CD4-positive, alpha-beta T cell treated with Interleukin-6 for 4 hours (primary cell): ENCODE results near the gene SIN3B.
"Not testable (repeated sequence)": the region's sequence is repeated elsewhere in the genome, so short reads cannot be mapped to it uniquely, and the experiment has no call there.

ENCODE experiments used
- DNase-seq: peaks from one replicate; pipeline ENCODE4 v3.0.0-alpha.2; 2020; ENCODE audit warnings: mixed read lengths

Gene SIN3B

DNA sequence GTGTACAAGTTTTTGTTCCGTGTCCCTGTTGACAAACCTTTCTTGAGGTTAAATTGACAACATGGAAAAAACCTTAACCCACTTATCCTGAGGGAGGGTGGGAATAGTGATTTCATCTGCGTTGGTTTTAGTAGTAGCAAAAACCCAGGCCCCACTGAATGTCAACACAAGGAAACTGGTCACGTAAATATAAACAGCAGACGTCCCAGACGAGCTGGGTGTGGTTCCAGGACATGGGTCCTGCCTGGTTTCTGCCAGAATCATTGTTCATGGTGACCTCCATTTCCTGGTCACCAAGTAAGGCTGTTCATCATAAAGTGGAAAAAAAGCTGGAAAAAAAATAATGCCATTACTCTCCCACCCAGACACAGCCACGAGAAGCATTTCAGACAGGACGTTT lies 42.7 kb downstream of the SIN3B start:
- no peak for DNase-seq

DNA sequence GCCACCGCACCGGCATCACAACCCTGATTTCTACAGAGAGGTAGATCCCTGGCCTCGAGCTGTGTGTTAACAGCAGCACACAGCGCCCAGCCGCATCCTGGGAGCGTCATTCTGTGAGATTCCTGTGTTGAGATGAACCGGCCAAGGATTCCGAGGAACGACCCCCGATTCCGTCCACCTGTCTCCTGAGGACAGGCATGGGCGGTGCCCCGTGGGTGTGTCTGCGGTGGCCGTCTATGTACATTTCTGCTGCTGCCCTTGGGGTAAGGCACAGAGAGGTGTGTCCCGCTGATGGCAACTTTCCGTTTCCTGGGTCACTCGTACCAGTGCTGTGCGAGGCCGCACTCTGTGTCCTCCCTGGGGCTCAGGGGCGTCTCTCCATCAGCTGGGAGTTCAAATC lies 43.5 kb downstream of the SIN3B start:
- DNase-seq = no peak

DNA sequence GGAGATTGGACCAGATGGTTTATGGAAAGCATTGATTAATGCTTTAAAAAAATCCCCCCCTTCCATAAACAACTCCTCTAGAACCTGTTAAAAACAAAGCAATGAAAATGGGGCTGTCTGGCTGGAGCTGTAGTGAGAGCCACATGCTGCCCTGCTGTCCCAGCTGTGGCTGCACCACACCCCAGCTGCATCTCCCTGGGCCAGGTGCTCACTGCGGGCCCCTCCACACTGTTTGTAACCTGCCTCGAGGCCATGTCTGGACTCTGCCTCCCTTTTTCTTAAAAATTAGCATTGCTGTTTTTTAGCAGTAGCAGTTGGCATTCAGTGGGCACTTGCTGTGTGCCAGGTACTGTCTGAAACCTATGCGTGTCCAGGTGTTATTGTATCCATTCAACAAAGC lies 44.4 kb downstream of the SIN3B start:
- no peak for DNase-seq

- no peak for DNase-seq
Observed at GRCh38 chr19:16874250-16874977, 45.2 kb downstream of the SIN3B start.

- not testable (repeated sequence) for DNase-seq
Observed at GRCh38 chr19:16874978-16875299, 45.7 kb downstream of the SIN3B start.

DNA sequence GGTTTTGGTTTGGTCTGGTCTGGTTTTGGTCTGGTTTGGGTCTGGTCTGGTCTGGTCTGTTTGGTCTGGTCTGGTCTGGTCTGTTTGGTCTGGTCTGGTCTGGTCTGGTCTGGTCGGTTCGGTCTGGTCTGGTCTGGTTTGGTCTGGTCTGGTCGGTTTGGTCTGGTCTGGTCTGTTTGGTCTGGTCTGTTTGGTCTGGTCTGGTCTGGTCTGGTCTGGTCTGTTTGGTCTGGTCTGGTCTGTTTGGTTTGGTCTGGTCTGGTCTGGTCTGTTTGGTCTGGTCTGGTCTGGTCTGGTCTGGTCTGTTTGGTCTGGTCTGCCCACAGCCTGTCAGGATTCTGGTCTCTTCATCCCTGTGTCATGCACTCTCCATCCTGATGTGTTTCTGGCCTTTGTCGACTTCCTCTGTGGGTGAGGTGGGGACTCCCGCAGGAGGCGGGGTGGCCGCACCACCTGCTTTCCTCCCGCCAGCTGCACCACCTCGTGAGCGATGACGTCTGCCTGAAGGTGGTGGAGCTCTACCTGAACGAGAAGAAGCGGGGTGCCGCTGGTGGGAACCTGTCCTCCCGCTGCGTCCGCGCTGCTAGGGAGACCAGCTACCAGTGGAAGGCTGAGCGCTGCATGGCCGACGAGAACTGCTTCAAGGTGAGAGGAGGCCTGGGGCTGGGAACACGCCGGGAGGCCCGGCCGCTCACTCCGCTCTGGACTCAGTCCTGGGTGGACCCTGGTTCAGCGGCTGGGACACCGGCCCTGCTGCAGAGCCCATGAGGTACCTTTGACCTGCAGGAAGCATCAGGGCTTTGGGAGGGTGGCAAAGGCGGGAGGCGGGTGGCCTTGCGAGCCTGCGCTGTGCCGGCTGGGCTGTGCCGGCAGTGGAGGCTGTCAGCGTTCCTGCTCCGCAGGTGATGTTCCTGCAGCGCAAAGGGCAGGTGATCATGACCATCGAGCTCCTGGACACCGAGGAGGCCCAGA lies 46.7 kb downstream of the SIN3B start:
- DNase-seq = no peak

DNA sequence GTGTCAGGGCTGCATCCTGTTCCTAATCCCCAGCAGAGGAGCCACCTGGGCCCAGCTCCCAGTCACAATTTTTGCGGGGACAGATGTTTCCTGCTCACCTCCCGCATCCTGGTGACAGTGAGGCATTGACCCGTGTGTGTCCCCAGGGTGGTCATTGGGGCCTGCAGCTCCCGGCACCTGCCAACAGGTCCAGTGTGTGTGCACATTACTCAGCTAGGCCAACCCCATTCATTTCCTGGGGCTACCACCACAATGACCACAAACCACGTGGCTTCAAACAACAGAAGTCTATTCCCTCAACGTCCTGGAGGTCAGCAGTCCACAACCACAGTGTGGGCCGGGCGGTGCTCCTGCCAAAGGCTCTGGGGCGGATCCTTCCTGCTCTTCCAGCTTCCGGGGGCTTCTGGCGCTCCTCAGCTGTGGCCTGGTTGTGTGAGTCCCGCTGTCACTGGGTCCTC lies 47.7 kb downstream of the SIN3B start:
- DNase-seq = no peak

GRCh38 chr19:16877581-16877980 lies 48.4 kb downstream of the SIN3B start:
- DNase-seq = no peak

DNA sequence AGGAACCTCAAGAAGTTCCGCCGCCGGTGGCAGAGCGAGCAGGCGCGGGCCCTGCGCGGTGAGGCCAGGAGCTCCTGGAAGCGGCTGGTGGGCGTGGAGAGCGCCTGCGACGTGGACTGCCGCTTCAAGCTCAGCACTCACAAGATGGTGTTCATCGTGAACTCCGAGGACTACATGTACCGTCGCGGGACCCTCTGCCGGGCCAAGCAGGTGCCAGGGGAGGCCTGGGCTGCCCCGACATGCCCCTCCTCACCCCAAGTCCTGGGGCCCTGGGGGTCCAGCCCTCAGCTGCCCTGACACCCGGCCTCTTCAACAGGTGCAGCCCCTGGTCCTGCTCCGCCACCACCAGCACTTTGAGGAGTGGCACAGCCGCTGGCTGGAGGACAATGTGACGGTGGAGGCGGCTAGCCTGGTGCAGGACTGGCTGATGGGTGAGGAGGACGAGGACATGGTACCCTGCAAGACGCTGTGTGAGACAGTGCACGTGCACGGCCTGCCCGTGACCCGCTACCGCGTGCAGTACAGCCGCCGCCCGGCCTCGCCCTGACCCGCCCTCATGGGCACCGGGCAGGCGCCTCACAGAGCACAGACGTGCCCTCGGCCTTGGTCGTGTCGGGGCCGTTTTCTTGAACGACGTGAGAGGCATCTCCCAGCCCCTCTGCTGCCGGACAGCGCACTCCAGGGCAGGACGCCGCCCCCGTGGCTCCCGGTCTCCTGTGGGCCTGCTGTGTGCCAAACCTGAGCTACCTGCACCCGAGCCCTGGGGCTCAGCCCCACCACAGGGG lies 49.2 kb downstream of the SIN3B start:
- no peak for DNase-seq

DNA sequence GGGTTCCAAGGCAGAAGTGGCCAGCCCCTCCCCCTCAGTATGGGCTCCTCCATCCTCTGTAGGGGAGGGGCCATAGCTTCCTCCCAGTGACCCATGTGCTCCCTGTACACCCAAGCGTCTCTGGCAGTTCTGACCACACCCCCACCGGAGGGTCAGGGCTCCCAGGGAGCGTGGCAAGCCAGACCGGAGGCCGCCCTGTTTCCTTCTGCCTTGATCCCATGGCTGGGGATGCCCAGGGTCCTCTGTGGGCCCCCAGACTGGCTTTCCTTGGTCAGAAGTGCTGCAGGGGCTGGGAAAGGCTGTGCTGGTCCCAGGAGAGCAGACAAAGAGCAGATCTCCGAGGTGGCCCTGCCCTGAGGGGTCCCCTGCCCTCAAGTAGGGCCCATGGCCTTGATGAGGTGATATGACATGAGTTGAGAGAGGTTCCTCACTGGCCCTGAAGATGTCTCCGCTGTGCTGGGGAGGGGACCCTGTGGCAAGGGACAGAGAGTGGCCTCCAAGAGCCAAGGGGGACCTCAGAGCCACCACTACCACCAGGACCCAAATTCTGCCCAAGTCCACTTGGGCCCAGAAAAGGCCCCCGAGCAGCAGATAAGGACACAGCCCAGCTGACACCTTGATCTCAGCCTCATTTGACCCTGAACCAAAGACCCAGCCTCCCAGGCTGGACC lies 51.8 kb downstream of the SIN3B start:
- no peak for DNase-seq

DNA sequence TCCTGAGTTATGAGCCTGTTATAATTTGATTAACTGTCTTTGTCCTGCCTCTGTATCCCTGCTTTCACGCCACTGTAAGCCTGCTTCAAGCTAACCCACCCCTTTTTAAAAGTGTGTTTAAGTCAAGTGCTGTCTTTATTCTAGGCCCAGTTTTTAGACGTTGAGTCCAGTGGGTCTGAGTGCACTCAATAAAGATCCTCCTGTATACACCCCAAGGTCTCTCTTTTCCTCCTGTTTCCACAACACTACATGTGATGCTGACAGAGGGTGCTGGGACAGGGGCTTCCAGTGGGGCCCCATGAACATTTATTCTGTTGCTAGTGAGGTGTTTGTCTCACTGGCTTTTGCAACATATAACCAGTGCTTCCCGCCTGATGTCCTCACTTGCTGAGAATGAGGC lies 52.9 kb downstream of the SIN3B start:
- DNase-seq = no peak

- no peak for DNase-seq
Observed at GRCh38 chr19:16883522-16883921, 54.3 kb downstream of the SIN3B start.

GRCh38 chr19:16885166-16885565 lies 56.0 kb downstream of the SIN3B start:
- no peak for DNase-seq

DNA sequence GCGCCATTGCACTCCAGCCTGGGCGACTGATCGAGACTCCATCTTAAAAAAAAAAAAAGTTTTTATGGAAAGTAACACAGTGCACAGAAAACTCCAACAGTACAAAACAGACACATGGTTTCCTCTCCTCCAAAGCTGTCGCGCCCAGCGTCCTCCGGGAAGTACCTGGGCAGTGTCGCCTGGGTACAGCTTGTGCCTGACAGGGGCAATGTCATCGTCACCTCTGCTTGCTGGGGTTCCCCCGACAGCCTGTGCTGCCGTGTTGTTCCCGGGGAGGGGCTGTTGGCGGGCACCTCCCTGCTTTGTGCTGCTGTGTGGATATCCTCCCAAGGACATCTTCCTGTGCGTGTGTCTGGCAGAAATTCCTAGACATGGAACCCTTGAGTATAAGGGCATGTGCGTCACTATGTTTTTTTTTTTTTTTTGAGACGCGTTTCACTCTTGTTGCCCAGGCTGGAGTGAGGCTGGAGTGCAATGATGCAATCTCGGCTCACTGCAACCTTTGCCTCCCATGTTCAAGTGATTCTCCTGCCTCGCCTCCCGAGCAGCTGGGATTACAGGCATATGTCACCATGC lies 57.2 kb downstream of the SIN3B start:
- DNase-seq = no peak

GRCh38 chr19:16887353-16888265 lies 58.4 kb downstream of the SIN3B start:
- no peak for DNase-seq

GRCh38 chr19:16888629-16889365 lies 59.6 kb downstream of the SIN3B start, which contains the start of gene F2RL3:
Gene F2RL3, plus strand, starts transcription at chr19:16888999. Its CDS starts 191 bp downstream, at chr19:16889190.
- DNase-seq = no peak

- DNase-seq = no peak
Observed at GRCh38 chr19:16889366-16889882, 60.2 kb downstream of the SIN3B start.

GRCh38 chr19:16889883-16890460 lies 60.8 kb downstream of the SIN3B start:
- no peak for DNase-seq

DNA sequence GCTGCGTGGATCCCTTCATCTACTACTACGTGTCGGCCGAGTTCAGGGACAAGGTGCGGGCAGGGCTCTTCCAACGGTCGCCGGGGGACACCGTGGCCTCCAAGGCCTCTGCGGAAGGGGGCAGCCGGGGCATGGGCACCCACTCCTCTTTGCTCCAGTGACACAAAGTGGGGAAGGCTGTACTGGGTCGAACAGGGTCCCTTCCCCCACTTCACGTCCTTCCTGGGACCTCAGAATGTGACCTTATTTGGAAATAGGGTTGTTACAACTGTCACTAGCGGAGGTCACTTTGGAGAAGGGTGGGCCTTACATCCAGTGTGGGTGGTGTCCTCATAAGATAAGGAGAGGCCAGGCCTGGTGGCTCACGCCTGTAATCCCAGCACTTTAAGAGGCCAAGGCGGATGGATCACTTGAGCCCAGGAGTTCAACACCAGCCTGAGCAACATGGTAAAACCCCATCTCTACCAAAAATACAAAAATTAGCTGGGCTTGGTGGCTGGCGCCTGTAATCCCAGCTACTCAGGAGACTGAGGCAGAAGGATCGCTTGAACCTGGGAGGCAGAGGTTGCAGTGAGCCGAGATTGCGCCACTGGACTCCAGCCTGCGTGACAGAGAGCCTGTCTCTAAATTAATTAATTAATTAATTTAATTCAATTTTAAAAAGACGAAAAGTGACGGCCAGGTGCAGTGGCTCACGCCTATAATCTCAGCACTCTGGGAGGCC lies 61.4 kb downstream of the SIN3B start:
- no peak for DNase-seq
